Neural crest cell (in vitro differentiated cells): ENCODE measurements around the gene COL9A3. TPM values are rescaled to one million over a fixed set of nuclear protein-coding genes. Genes with fewer than 3 reads are reported as not detected.

ENCODE experiments used
- DNase-seq: peaks from one replicate; pipeline ENCODE4 v3.0.0; 2021; ENCODE audit warnings: low read depth, mixed read lengths, low spot score
- H3K27ac Mint-ChIP-seq: one replicate; pipeline ENCODE4 v1.8.0; 2021; ENCODE audit warnings: mild to moderate bottlenecking, mixed read lengths; ENCODE audit not compliant: unreplicated experiment
- H3K27me3 Mint-ChIP-seq: 2 replicates; pipeline ENCODE4 v1.8.0; 2021; ENCODE audit warnings: low read depth, mild to moderate bottlenecking, mixed read lengths
- H3K36me3 Mint-ChIP-seq: 2 replicates; pipeline ENCODE4 v1.8.0; 2021; ENCODE audit warnings: low read depth, mild to moderate bottlenecking, mixed read lengths
- H3K4me1 Mint-ChIP-seq: 2 replicates; pipeline ENCODE4 v1.8.0; 2021; ENCODE audit warnings: mixed read lengths
- H3K4me3 Mint-ChIP-seq: one replicate; pipeline ENCODE4 v1.8.0; 2021; ENCODE audit warnings: mild to moderate bottlenecking, mixed read lengths
- H3K9me3 Mint-ChIP-seq: 2 replicates; pipeline ENCODE4 v1.8.0; 2021; ENCODE audit warnings: mixed read lengths
- total RNA-seq: library from RNA; stranded (reverse); gene quantifications from 2 replicates; pipeline ENCODE4 v1.2.1, GENCODE V29; 2021
- TF ChIP-seq, protein P1 (sequence below): fragments of 200-600 bp; sonication (generic); conservative IDR thresholded peaks from 2 replicates; pipeline ENCODE4 v1.5.0; 2021; ENCODE audit warnings: antibody characterized with exemption, mild to moderate bottlenecking

COL9A3 gene
- total RNA-seq, 1 donor from 2014 or later: 4.6 TPM

DNA sequence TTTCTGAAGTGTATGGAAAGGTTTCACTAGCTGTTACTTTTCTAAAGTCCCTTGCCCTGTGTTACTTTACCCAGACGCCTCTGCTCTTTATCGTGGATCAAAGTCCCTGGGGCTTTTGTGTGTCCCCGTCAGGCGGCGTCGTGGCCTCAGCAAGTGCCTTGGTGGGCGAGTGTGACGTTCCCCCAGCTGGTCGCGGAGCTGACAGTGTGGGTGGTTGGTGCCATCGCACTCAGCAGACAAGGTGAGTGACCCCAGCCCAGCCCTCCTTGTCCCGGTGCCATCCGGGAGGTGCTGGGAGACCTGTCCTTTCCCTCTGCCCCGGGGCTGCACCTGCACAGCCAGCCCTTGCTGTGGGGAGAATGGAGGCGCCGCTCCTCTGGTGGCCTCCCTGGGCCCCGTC is 72.1 kb downstream of the COL9A3 start:
- H3K27me3 Mint-ChIP-seq: no peaks in the 10 kb centered on the region
- no peaks in the 10 kb centered on the region for H3K4me1 Mint-ChIP-seq
- TF ChIP-seq, protein P1, sequence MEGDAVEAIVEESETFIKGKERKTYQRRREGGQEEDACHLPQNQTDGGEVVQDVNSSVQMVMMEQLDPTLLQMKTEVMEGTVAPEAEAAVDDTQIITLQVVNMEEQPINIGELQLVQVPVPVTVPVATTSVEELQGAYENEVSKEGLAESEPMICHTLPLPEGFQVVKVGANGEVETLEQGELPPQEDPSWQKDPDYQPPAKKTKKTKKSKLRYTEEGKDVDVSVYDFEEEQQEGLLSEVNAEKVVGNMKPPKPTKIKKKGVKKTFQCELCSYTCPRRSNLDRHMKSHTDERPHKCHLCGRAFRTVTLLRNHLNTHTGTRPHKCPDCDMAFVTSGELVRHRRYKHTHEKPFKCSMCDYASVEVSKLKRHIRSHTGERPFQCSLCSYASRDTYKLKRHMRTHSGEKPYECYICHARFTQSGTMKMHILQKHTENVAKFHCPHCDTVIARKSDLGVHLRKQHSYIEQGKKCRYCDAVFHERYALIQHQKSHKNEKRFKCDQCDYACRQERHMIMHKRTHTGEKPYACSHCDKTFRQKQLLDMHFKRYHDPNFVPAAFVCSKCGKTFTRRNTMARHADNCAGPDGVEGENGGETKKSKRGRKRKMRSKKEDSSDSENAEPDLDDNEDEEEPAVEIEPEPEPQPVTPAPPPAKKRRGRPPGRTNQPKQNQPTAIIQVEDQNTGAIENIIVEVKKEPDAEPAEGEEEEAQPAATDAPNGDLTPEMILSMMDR: no peak
- H3K4me3 Mint-ChIP-seq: no peak overlapping the region
- H3K27ac Mint-ChIP-seq: no peak overlapping the region
- DNase-seq: no peak
- peaks cover 26% of the 10 kb centered on the region for H3K36me3 Mint-ChIP-seq
- H3K9me3 Mint-ChIP-seq: no peaks in the 10 kb centered on the region

DNA sequence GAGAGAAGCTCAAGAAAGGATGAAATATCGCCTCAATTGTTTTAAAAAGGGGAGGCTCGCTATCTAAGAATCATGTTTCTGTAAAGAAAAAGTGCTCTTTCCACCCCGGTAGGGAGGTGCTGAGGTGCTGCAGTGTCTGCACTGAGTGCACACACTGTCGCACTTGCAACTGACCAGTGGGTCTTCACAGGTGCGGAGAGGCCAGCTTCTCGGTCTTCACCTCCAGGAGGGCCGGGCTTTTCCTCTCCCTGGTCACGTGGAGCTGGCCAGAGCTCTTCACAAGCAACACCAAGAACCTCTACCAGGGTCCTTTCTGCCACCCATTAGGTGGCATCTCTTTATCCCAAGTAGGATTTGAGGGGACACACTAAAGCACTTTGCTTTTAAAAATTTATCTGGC is 72.6 kb downstream of the COL9A3 start:
- Mint-ChIP-seq H3K27me3 (no peaks in the 10 kb centered on the region), H3K4me1 (no peaks in the 10 kb centered on the region), H3K9me3 (no peaks in the 10 kb centered on the region), H3K27ac (no peak overlapping the region), H3K36me3 (peaks cover 31% of the 10 kb centered on the region), H3K4me3 (no peak overlapping the region)
- TF ChIP-seq, protein P1: no peak
- DNase-seq: no peak

DNA sequence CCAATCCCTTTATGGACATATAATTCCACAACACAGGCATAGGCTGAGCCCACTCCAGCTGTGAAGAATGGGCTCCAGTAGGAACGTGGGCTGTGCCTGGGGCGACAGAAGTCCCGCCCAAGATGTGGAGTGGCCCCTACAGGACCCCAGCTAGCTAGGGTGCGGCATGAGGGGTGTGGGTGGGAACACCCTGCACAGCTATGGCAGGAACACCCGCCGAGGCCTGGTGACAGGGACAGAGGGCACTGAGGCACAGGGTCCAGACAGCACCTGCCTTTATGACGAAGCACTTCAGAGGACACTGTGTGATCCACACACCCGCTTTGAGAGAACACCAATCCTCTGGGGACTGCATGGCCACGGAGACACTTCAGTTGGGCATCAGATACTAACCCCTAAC is 73.0 kb downstream of the COL9A3 start:
- no peak overlapping the region for H3K27ac Mint-ChIP-seq
- peaks cover 31% of the 10 kb centered on the region for H3K36me3 Mint-ChIP-seq
- no peaks in the 10 kb centered on the region for H3K9me3 Mint-ChIP-seq
- H3K4me3 Mint-ChIP-seq: no peak overlapping the region
- TF ChIP-seq, protein P1: no peak
- H3K4me1 Mint-ChIP-seq: no peaks in the 10 kb centered on the region
- no peak for DNase-seq
- H3K27me3 Mint-ChIP-seq: no peaks in the 10 kb centered on the region

DNA sequence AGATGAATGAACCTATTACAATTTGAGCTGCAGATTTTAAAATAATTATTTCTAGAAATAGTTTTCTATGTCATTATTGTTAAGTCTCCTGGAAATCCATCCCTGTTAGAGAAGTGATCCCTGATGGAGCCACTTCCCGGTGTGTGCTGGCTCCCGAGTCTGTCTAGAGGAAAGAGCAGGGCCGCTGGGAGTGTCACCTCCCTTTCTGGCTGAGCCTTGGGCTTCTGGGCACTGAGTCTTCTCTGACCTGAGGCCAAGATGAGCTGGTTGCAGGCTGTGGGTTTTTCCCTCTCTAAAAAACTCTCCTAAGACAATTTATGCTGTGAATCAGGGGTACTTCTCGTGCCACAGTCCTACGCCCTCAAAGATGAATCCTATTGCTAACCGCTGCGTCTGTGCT is 73.6 kb downstream of the COL9A3 start:
- H3K27me3 Mint-ChIP-seq: no peaks in the 10 kb centered on the region
- no peak overlapping the region for H3K4me3 Mint-ChIP-seq
- no peak for DNase-seq
- peaks cover 31% of the 10 kb centered on the region for H3K36me3 Mint-ChIP-seq
- no peak overlapping the region for H3K27ac Mint-ChIP-seq
- TF ChIP-seq, protein P1: no peak
- H3K9me3 Mint-ChIP-seq: no peaks in the 10 kb centered on the region
- no peaks in the 10 kb centered on the region for H3K4me1 Mint-ChIP-seq

Other genes starting within 250 kb of the COL9A3 start
- 7.0 and 8.2 TPM in 2 replicates for gene SLCO4A1, start 174.5 kb upstream of the COL9A3 start, total RNA-seq
- not detected in 2 replicates for gene NTSR1, start 108.2 kb upstream of the COL9A3 start, total RNA-seq
- gene MRGBP, start 20.6 kb upstream of the COL9A3 start, total RNA-seq: 19.4 and 22.2 TPM in 2 replicates
- gene OGFR, start 12.2 kb upstream of the COL9A3 start, total RNA-seq: 36.7 and 38.5 TPM in 2 replicates
- 17.5 and 17.6 TPM in 2 replicates for gene TCFL5, start 44.8 kb downstream of the COL9A3 start, total RNA-seq
- gene DIDO1, start 109.5 kb downstream of the COL9A3 start, total RNA-seq: 72.0 TPM in 2 replicates
- gene GID8, start 121.1 kb downstream of the COL9A3 start, total RNA-seq: 62.3 and 65.6 TPM in 2 replicates
- 1.2 and 1.4 TPM in 2 replicates for gene SLC17A9, start 135.7 kb downstream of the COL9A3 start, total RNA-seq
- gene BHLHE23, start 189.9 kb downstream of the COL9A3 start, total RNA-seq: not detected in 2 replicates